Retina (tissue), 1 donor: ENCODE results near the gene RTL1.

Experiments
- DNase-seq: peaks from one replicate; pipeline ENCODE4 v3.0.0-alpha.2; 2016

RTL1 gene

GRCh38 chr14:100903672-100904185 is at the start of gene RTL1:
Gene RTL1, minus strand, starts transcription at chr14:100903722. Its CDS starts 18,934 bp downstream, at chr14:100884788.
- no peak for DNase-seq

- no peak for DNase-seq
Observed at GRCh38 chr14:100950024-100950423, 46.5 kb upstream of the RTL1 start.

- no peak for DNase-seq
Observed at GRCh38 chr14:100944052-100944451, 40.5 kb upstream of the RTL1 start.

GRCh38 chr14:100930270-100930669 is 26.7 kb upstream of the RTL1 start:
- no peak for DNase-seq

GRCh38 chr14:100915560-100915959 is 12.0 kb upstream of the RTL1 start:
- no peak for DNase-seq

GRCh38 chr14:100914597-100915021 is 11.1 kb upstream of the RTL1 start:
- DNase-seq = no peak

- DNase-seq = no peak
Observed at GRCh38 chr14:100911665-100912316, 8.3 kb upstream of the RTL1 start.

- no peak for DNase-seq
Observed at GRCh38 chr14:100910888-100911664, 7.6 kb upstream of the RTL1 start.

- DNase-seq = no peak
Observed at GRCh38 chr14:100909439-100909838, 5.9 kb upstream of the RTL1 start.

GRCh38 chr14:100907240-100907639 is 3.7 kb upstream of the RTL1 start:
- DNase-seq = no peak

- peak; percentile 36 for DNase-seq
Observed at GRCh38 chr14:100906420-100906819, 2.9 kb upstream of the RTL1 start.

- DNase-seq = no peak
Observed at GRCh38 chr14:100905166-100905565, 1.6 kb upstream of the RTL1 start.

- peak; percentile 77 for DNase-seq
Observed at GRCh38 chr14:100904307-100905087, 975 bp upstream of the RTL1 start.

- no peak for DNase-seq
Observed at GRCh38 chr14:100903134-100903468, 421 bp downstream of the RTL1 start.

- DNase-seq = no peak
Observed at GRCh38 chr14:100902295-100903133, 1.0 kb downstream of the RTL1 start.

- no peak for DNase-seq
Observed at GRCh38 chr14:100901391-100902183, 1.9 kb downstream of the RTL1 start.

- peak; percentile 72 for DNase-seq
Observed at GRCh38 chr14:100900837-100901390, 2.6 kb downstream of the RTL1 start.

- no peak for DNase-seq
Observed at GRCh38 chr14:100899884-100900771, 3.4 kb downstream of the RTL1 start.

- no peak for DNase-seq
Observed at GRCh38 chr14:100898935-100899883, 4.3 kb downstream of the RTL1 start.
